ENCODE results near the gene CFAP69. TPM values are rescaled to one million over a fixed set of nuclear protein-coding genes. Genes with fewer than 3 reads are reported as not detected.

Gene CFAP69
- total RNA-seq, 1 donor from 2014 or later: 2.6 TPM

DNA sequence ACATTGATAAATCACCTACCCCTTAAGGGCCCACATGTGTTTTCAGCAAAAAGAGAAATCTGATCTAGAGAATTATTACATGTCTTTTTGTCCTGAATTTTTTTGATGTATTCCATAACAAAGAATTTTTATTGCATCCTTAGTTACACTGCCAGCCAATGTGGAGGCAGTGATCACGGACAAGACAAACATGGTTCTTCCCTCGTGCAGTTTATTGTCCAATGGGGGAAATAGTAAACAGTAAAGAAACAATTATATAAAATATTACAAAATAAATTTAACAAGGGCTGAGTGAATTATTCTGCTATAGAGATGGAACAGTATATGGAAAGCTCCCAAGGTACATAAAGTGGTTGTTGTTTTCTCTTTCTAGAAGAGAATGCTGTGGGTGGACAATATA is 31.5 kb upstream of the CFAP69 start:
- H3K36me3 ChIP-seq (ENCODE audit: control insufficient read depth in 3 of 3, insufficient read depth in 3 of 3, low read length in 3 of 3): no peaks in the 10 kb centered on the region
- no peak overlapping the region for H3K27ac ChIP-seq (ENCODE audit: low read depth, low read length)
- H3K27me3 ChIP-seq (ENCODE audit: control insufficient read depth in 3 of 3, insufficient read depth in 3 of 3, low read length in 3 of 3): no peaks in the 10 kb centered on the region
- H3K9me3 ChIP-seq (ENCODE audit: control insufficient read depth in 3 of 3, low read length in 3 of 3): no peaks in the 10 kb centered on the region
- H3K9ac ChIP-seq (ENCODE audit: low read depth in 1 of 3, low read length in 3 of 3): no peak overlapping the region
- H3K4me1 ChIP-seq (ENCODE audit: control insufficient read depth in 3 of 3, insufficient read depth in 3 of 3, low read length in 3 of 3): peaks cover 3 to 8% (median 8%) of the 10 kb centered on the region in 3 donors
- no peak overlapping the region for H3K4me3 ChIP-seq (ENCODE audit: low read length in 3 of 3)

DNA sequence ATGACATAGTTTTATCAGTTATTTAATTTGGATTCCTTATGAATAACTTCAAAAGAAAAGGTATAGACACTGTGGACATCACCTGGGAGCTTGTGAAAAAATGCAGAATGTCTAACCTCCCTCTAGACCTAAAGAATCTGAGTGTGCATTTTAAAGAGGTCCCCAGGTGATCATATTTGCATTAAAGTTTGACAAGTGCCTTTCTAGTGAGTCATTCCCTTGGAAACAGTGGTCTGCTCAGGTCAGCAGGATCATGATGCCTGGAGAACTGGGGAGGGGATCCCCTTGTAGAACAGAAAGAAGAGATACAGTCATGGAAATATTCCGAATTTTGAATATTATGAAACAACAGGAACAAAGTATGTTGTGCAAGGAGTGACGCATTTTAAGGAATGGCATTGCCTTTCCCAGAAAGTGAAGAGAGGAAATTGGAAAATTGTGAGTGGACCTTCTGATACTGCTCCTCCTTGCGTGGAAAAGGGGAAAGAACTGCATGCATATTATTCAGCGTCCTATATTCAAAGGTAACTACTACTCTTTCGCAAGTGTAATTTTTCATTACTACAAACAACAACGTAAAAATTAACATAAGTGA is 28.8 kb upstream of the CFAP69 start:
- no peaks in the 10 kb centered on the region for H3K9me3 ChIP-seq (ENCODE audit: control insufficient read depth in 3 of 3, low read length in 3 of 3)
- H3K27me3 ChIP-seq (ENCODE audit: control insufficient read depth in 3 of 3, insufficient read depth in 3 of 3, low read length in 3 of 3): no peaks in the 10 kb centered on the region
- peaks cover 3 to 8% (median 5%) of the 10 kb centered on the region in 3 donors for H3K4me1 ChIP-seq (ENCODE audit: control insufficient read depth in 3 of 3, insufficient read depth in 3 of 3, low read length in 3 of 3)
- no peak overlapping the region for H3K9ac ChIP-seq (ENCODE audit: low read depth in 1 of 3, low read length in 3 of 3)
- no peaks in the 10 kb centered on the region for H3K36me3 ChIP-seq (ENCODE audit: control insufficient read depth in 3 of 3, insufficient read depth in 3 of 3, low read length in 3 of 3)
- H3K27ac ChIP-seq (ENCODE audit: low read depth, low read length): no peak overlapping the region
- H3K4me3 ChIP-seq (ENCODE audit: low read length in 3 of 3): no peak overlapping the region

- H3K9ac ChIP-seq (ENCODE audit: low read depth in 1 of 3, low read length in 3 of 3): no peak overlapping the region
- no peak overlapping the region for H3K27ac ChIP-seq (ENCODE audit: low read depth, low read length)
- no peaks in the 10 kb centered on the region for H3K9me3 ChIP-seq (ENCODE audit: control insufficient read depth in 3 of 3, low read length in 3 of 3)
- H3K4me1 ChIP-seq (ENCODE audit: control insufficient read depth in 3 of 3, insufficient read depth in 3 of 3, low read length in 3 of 3): peaks cover 3 to 6% (median 3%) of the 10 kb centered on the region in 3 donors
- H3K27me3 ChIP-seq (ENCODE audit: control insufficient read depth in 3 of 3, insufficient read depth in 3 of 3, low read length in 3 of 3): no peaks in the 10 kb centered on the region
- no peak overlapping the region for H3K4me3 ChIP-seq (ENCODE audit: low read length in 3 of 3)
- H3K36me3 ChIP-seq (ENCODE audit: control insufficient read depth in 3 of 3, insufficient read depth in 3 of 3, low read length in 3 of 3): no peaks in the 10 kb centered on the region
These were observed 28.2 kb upstream of the CFAP69 start for GRCh38 chr7:90216771-90217170.

DNA sequence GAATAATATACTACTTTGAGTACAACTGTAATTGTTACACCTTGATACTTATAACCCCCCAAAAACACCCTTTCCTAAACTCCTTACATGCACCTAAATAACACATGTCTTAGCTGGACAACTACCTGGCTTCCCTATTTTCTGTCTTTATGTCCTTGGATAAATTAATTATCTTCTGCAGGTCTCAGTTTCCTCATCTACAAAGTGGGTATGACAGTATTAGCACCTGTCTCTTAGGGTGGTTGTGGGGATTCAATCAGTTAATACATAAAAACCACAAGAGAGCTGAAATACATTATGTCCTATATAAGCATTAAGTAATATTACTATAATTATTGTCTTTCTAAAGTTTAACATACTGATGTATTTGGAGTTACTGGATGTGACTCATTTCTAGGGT is 22.6 kb upstream of the CFAP69 start:
- no peak overlapping the region for H3K4me3 ChIP-seq (ENCODE audit: low read length in 3 of 3)
- H3K36me3 ChIP-seq (ENCODE audit: control insufficient read depth in 3 of 3, insufficient read depth in 3 of 3, low read length in 3 of 3): no peaks in the 10 kb centered on the region
- peak overlapping the region; percentile 57 for H3K27ac ChIP-seq (ENCODE audit: low read depth, low read length)
- peaks cover 0 to 3% (median 0%) of the 10 kb centered on the region in 3 donors for H3K27me3 ChIP-seq (ENCODE audit: control insufficient read depth in 3 of 3, insufficient read depth in 3 of 3, low read length in 3 of 3)
- H3K9ac ChIP-seq (ENCODE audit: low read depth in 1 of 3, low read length in 3 of 3): no peak overlapping the region
- H3K9me3 ChIP-seq (ENCODE audit: control insufficient read depth in 3 of 3, low read length in 3 of 3): no peaks in the 10 kb centered on the region
- H3K4me1 ChIP-seq (ENCODE audit: control insufficient read depth in 3 of 3, insufficient read depth in 3 of 3, low read length in 3 of 3): peaks cover 0 to 3% (median 0%) of the 10 kb centered on the region in 3 donors

GRCh38 chr7:90222811-90223725 is 21.9 kb upstream of the CFAP69 start:
- H3K9me3 ChIP-seq (ENCODE audit: control insufficient read depth in 3 of 3, low read length in 3 of 3): no peaks in the 10 kb centered on the region
- H3K27ac ChIP-seq (ENCODE audit: low read depth, low read length): peak overlapping the region; percentile 43
- H3K9ac ChIP-seq (ENCODE audit: low read depth in 1 of 3, low read length in 3 of 3): no peak overlapping the region
- H3K4me3 ChIP-seq (ENCODE audit: low read length in 3 of 3): no peak overlapping the region
- peaks cover 0 to 3% (median 0%) of the 10 kb centered on the region in 3 donors for H3K4me1 ChIP-seq (ENCODE audit: control insufficient read depth in 3 of 3, insufficient read depth in 3 of 3, low read length in 3 of 3)
- H3K27me3 ChIP-seq (ENCODE audit: control insufficient read depth in 3 of 3, insufficient read depth in 3 of 3, low read length in 3 of 3): peaks cover 0 to 3% (median 0%) of the 10 kb centered on the region in 3 donors
- H3K36me3 ChIP-seq (ENCODE audit: control insufficient read depth in 3 of 3, insufficient read depth in 3 of 3, low read length in 3 of 3): no peaks in the 10 kb centered on the region

- no peak overlapping the region for H3K27ac ChIP-seq (ENCODE audit: low read depth, low read length)
- no peaks in the 10 kb centered on the region for H3K36me3 ChIP-seq (ENCODE audit: control insufficient read depth in 3 of 3, insufficient read depth in 3 of 3, low read length in 3 of 3)
- H3K27me3 ChIP-seq (ENCODE audit: control insufficient read depth in 3 of 3, insufficient read depth in 3 of 3, low read length in 3 of 3): peaks cover 0 to 3% (median 0%) of the 10 kb centered on the region in 3 donors
- H3K9ac ChIP-seq (ENCODE audit: low read depth in 1 of 3, low read length in 3 of 3): no peak overlapping the region
- no peaks in the 10 kb centered on the region for H3K9me3 ChIP-seq (ENCODE audit: control insufficient read depth in 3 of 3, low read length in 3 of 3)
- no peak overlapping the region for H3K4me3 ChIP-seq (ENCODE audit: low read length in 3 of 3)
- H3K4me1 ChIP-seq (ENCODE audit: control insufficient read depth in 3 of 3, insufficient read depth in 3 of 3, low read length in 3 of 3): peaks cover 0 to 3% (median 0%) of the 10 kb centered on the region in 3 donors
These were observed 20.8 kb upstream of the CFAP69 start for GRCh38 chr7:90224195-90224594.

DNA sequence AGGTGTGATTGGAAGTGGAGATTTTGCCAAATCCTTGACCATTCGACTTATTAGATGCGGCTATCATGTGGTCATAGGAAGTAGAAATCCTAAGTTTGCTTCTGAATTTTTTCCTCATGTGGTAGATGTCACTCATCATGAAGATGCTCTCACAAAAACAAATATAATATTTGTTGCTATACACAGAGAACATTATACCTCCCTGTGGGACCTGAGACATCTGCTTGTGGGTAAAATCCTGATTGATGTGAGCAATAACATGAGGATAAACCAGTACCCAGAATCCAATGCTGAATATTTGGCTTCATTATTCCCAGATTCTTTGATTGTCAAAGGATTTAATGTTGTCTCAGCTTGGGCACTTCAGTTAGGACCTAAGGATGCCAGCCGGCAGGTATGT is 19.8 kb upstream of the CFAP69 start:
- Histone ChIP-seq H3K36me3 (ENCODE audit: control insufficient read depth in 3 of 3, insufficient read depth in 3 of 3, low read length in 3 of 3) (no peaks in the 10 kb centered on the region), H3K4me1 (ENCODE audit: control insufficient read depth in 3 of 3, insufficient read depth in 3 of 3, low read length in 3 of 3) (peaks cover 0 to 3% (median 0%) of the 10 kb centered on the region in 3 donors), H3K27ac (ENCODE audit: low read depth, low read length) (no peak overlapping the region), H3K27me3 (ENCODE audit: control insufficient read depth in 3 of 3, insufficient read depth in 3 of 3, low read length in 3 of 3) (peaks cover 0 to 3% (median 0%) of the 10 kb centered on the region in 3 donors), H3K9me3 (ENCODE audit: control insufficient read depth in 3 of 3, low read length in 3 of 3) (no peaks in the 10 kb centered on the region), H3K9ac (ENCODE audit: low read depth in 1 of 3, low read length in 3 of 3) (no peak overlapping the region), H3K4me3 (ENCODE audit: low read length in 3 of 3) (no peak overlapping the region)

GRCh38 chr7:90225601-90226000 is 19.4 kb upstream of the CFAP69 start:
- Histone ChIP-seq H3K4me1 (ENCODE audit: control insufficient read depth in 3 of 3, insufficient read depth in 3 of 3, low read length in 3 of 3) (peaks cover 0 to 3% (median 0%) of the 10 kb centered on the region in 3 donors), H3K36me3 (ENCODE audit: control insufficient read depth in 3 of 3, insufficient read depth in 3 of 3, low read length in 3 of 3) (no peaks in the 10 kb centered on the region), H3K9me3 (ENCODE audit: control insufficient read depth in 3 of 3, low read length in 3 of 3) (no peaks in the 10 kb centered on the region), H3K4me3 (ENCODE audit: low read length in 3 of 3) (no peak overlapping the region), H3K27me3 (ENCODE audit: control insufficient read depth in 3 of 3, insufficient read depth in 3 of 3, low read length in 3 of 3) (peaks cover 0 to 3% (median 0%) of the 10 kb centered on the region in 3 donors), H3K27ac (ENCODE audit: low read depth, low read length) (no peak overlapping the region), H3K9ac (ENCODE audit: low read depth in 1 of 3, low read length in 3 of 3) (no peak overlapping the region)

DNA sequence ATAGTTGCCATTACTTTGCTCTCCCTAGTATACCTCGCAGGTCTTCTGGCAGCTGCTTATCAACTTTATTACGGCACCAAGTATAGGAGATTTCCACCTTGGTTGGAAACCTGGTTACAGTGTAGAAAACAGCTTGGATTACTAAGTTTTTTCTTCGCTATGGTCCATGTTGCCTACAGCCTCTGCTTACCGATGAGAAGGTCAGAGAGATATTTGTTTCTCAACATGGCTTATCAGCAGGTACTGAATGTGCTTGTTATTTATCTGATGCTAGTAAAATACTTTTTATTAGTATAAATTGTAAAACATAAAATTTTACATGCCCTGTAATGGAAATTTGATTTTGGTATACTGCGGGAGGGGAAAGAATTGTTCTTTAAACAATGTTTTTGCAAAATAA is 17.7 kb upstream of the CFAP69 start:
- Histone ChIP-seq H3K4me1 (ENCODE audit: control insufficient read depth in 3 of 3, insufficient read depth in 3 of 3, low read length in 3 of 3) (peaks cover 0 to 3% (median 0%) of the 10 kb centered on the region in 3 donors), H3K36me3 (ENCODE audit: control insufficient read depth in 3 of 3, insufficient read depth in 3 of 3, low read length in 3 of 3) (no peaks in the 10 kb centered on the region), H3K9ac (ENCODE audit: low read depth in 1 of 3, low read length in 3 of 3) (no peak overlapping the region), H3K27ac (ENCODE audit: low read depth, low read length) (no peak overlapping the region), H3K9me3 (ENCODE audit: control insufficient read depth in 3 of 3, low read length in 3 of 3) (no peaks in the 10 kb centered on the region), H3K4me3 (ENCODE audit: low read length in 3 of 3) (no peak overlapping the region), H3K27me3 (ENCODE audit: control insufficient read depth in 3 of 3, insufficient read depth in 3 of 3, low read length in 3 of 3) (peaks cover 0 to 3% (median 0%) of the 10 kb centered on the region in 3 donors)

DNA sequence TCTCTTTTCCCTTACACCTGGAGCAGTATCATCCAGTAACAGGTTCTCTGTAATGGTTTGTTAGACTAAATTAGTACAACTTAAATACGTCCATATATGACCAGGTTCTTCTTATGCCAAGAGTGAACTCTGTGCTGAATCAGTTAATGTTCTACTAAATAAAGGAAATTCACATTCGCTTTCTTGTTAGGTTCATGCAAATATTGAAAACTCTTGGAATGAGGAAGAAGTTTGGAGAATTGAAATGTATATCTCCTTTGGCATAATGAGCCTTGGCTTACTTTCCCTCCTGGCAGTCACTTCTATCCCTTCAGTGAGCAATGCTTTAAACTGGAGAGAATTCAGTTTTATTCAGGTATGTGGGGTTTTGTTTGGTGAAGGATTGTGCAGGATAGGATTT is 15.3 kb upstream of the CFAP69 start:
- Histone ChIP-seq H3K9ac (ENCODE audit: low read depth in 1 of 3, low read length in 3 of 3) (no peak overlapping the region), H3K9me3 (ENCODE audit: control insufficient read depth in 3 of 3, low read length in 3 of 3) (no peaks in the 10 kb centered on the region), H3K36me3 (ENCODE audit: control insufficient read depth in 3 of 3, insufficient read depth in 3 of 3, low read length in 3 of 3) (no peaks in the 10 kb centered on the region), H3K4me1 (ENCODE audit: control insufficient read depth in 3 of 3, insufficient read depth in 3 of 3, low read length in 3 of 3) (no peaks in the 10 kb centered on the region), H3K4me3 (ENCODE audit: low read length in 3 of 3) (no peak overlapping the region), H3K27ac (ENCODE audit: low read depth, low read length) (no peak overlapping the region), H3K27me3 (ENCODE audit: control insufficient read depth in 3 of 3, insufficient read depth in 3 of 3, low read length in 3 of 3) (no peaks in the 10 kb centered on the region)
